GM10248 (cell line): ENCODE results near the gene SH3GL3.

Experiments used
- CTCF ChIA-PET: fragments of 300-600 bp; sonication (Branson Sonifier 250); formaldehyde crosslinking; extraction: SDS; loops from one replicate; lab custom pipeline; 2021; ENCODE audit warnings: antibody characterized with exemption; lab: Yijun Ruan, JAX
- POLR2A ChIA-PET: fragments of 350-650 bp; sonication (Branson Sonifier 250); formaldehyde crosslinking; extraction: SDS; loops from one replicate; lab custom pipeline; 2020; ENCODE audit warnings: antibody characterized with exemption; lab: Yijun Ruan, JAX
- DNase-seq: peaks from one replicate; pipeline ENCODE4 v3.0.0; 2012; ENCODE audit errors: extremely low spot score
- TF ChIP-seq, protein P1 (sequence below): IDR thresholded peaks from 2 replicates; pipeline ENCODE4 v1.5.1; 2012; ENCODE audit warnings: mild to moderate bottlenecking, low read depth; ENCODE audit errors: extremely low read depth, missing control alignments, control extremely low read depth

Gene SH3GL3

DNA sequence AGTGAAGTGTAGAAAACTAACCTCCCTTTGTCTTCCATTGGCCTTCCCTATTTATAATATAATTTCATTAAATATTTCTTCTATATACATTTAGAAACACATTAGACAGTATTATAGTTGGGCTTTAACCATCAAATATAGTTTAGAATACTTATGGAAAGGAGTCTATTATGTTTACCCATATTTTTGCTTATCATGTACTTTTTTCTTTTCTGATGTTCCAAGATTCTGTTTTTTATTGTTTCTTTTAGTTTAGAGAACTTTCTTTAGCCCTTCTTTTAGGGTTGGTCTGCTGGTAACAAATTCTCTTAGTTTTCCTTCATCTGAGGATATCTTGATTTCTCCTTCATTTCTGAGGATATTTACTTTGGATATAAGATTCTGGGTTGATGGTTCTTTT lies 23.7 kb downstream of the SH3GL3 start:
- CTCF ChIA-PET: no interaction called here
- TF ChIP-seq, protein P1, sequence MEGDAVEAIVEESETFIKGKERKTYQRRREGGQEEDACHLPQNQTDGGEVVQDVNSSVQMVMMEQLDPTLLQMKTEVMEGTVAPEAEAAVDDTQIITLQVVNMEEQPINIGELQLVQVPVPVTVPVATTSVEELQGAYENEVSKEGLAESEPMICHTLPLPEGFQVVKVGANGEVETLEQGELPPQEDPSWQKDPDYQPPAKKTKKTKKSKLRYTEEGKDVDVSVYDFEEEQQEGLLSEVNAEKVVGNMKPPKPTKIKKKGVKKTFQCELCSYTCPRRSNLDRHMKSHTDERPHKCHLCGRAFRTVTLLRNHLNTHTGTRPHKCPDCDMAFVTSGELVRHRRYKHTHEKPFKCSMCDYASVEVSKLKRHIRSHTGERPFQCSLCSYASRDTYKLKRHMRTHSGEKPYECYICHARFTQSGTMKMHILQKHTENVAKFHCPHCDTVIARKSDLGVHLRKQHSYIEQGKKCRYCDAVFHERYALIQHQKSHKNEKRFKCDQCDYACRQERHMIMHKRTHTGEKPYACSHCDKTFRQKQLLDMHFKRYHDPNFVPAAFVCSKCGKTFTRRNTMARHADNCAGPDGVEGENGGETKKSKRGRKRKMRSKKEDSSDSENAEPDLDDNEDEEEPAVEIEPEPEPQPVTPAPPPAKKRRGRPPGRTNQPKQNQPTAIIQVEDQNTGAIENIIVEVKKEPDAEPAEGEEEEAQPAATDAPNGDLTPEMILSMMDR: no peak
- DNase-seq: no peak
- POLR2A ChIA-PET: no interaction called here

GRCh38 chr15:83471307-83471866 lies 24.2 kb downstream of the SH3GL3 start:
- ChIA-PET POLR2A (no interaction called here), CTCF (no interaction called here)
- TF ChIP-seq, protein P1: no peak
- DNase-seq: no peak

GRCh38 chr15:83472151-83472550 lies 25.0 kb downstream of the SH3GL3 start:
- TF ChIP-seq, protein P1: no peak
- CTCF ChIA-PET: no interaction called here
- POLR2A ChIA-PET: no interaction called here
- no peak for DNase-seq

DNA sequence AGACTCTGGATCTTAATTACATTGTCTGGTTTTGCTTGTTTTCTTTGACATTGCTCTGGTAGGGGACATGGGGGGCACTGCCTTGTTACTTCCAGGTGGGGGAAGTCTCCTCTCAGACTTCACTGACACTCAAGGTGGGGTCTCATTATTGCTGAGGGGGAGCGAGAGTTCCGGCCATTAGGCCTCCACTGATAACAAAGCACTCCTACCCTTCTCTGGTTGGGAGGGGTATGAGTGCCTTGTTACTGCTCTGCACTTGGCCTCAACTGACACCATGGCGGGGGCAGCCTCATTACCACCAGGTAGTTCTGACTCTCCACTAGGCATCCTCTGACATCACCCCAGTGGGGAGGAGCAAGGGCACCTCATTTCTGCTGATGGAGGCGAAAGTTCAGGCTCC lies 25.7 kb downstream of the SH3GL3 start:
- DNase-seq: no peak
- ChIA-PET CTCF (no interaction called here), POLR2A (no interaction called here)
- TF ChIP-seq, protein P1: no peak

DNA sequence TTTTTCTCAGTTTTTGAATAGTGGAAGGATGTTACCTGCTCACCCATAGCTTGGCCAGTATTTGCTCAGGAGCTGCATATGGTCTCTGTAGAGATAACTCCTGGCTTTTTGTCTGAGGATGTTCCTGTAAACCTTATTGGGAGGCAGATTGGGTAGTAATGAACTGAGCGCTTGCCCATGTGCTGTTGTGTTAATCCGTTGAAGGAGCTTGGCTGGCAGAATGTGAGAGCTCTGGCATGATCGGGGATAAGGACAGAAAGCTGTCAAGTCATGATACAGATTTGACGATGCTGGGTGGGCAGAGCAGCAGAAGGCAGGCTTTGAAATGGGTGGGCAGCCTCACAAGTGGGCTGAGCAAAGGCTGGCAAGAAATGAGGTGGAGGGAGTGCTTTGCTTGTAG lies 27.4 kb downstream of the SH3GL3 start:
- CTCF ChIA-PET: interaction anchor here (2.0 kb wide), 1 partner anchor 36 kb away, joined by 7 read pairs; no protein-coding TSS in a partner anchor

DNA sequence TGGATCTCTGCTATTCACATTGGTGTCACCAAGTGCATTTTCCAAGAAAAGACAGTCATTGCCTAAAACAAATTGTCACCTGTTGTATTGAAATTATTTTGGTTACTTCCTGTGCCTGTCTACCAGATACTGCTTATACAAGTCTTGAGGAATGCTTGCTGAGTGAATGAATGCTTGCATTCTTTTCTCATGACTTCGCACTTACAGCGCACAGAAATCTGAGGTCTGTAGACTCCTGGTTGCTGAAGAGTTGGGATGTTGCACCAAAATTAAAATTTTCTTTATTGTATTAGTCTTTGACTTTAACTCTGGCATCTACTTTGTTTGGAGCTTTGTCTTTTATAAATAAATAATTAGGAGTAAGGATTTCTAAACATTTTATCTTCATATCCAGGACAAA lies 28.4 kb downstream of the SH3GL3 start:
- CTCF ChIA-PET: interaction anchor here (2.0 kb wide), 1 partner anchor 37 kb away, joined by 7 read pairs; no protein-coding TSS in a partner anchor
- POLR2A ChIA-PET: no interaction called here
- DNase-seq: no peak
- TF ChIP-seq, protein P1: no peak

More for the DNA sequence above, 27.4 kb downstream of the SH3GL3 start:
- POLR2A ChIA-PET: no interaction called here
- TF ChIP-seq, protein P1: no peak
- no peak for DNase-seq
